ENCODE measurements around the gene ARHGEF38.

Gene ARHGEF38

GRCh38 chr4:105551965-105552746 is at the start of gene ARHGEF38:
ARHGEF38 (plus strand) TSS chr4:105552620; CDS start chr4:105552766, 146 bp downstream.
- in situ Hi-C loops (cut with MboI; ENCODE audit: low sequenced_read_pairs) = no loop called here

GRCh38 chr4:105503484-105503883 is 48.9 kb upstream of the ARHGEF38 start:
- in situ Hi-C loops (cut with MboI; ENCODE audit: low sequenced_read_pairs) = no loop called here

- in situ Hi-C loops (cut with MboI; ENCODE audit: low sequenced_read_pairs) = no loop called here
Observed at GRCh38 chr4:105504744-105505143, 47.7 kb upstream of the ARHGEF38 start.

- in situ Hi-C loops (cut with MboI; ENCODE audit: low sequenced_read_pairs) = no loop called here
Observed at GRCh38 chr4:105509291-105509690, 43.1 kb upstream of the ARHGEF38 start.

- in situ Hi-C loops (cut with MboI; ENCODE audit: low sequenced_read_pairs) = no loop called here
Observed at GRCh38 chr4:105509714-105510113, 42.7 kb upstream of the ARHGEF38 start.

- in situ Hi-C loops (cut with MboI; ENCODE audit: low sequenced_read_pairs) = no loop called here
Observed at GRCh38 chr4:105510245-105510644, 42.2 kb upstream of the ARHGEF38 start.

- in situ Hi-C loops (cut with MboI; ENCODE audit: low sequenced_read_pairs) = no loop called here
Observed at GRCh38 chr4:105520819-105521790, 31.3 kb upstream of the ARHGEF38 start.

GRCh38 chr4:105526656-105527055 is 25.8 kb upstream of the ARHGEF38 start:
- in situ Hi-C loops (cut with MboI; ENCODE audit: low sequenced_read_pairs) = no loop called here

- in situ Hi-C loops (cut with MboI; ENCODE audit: low sequenced_read_pairs) = no loop called here
Observed at GRCh38 chr4:105527081-105527480, 25.3 kb upstream of the ARHGEF38 start.

- in situ Hi-C loops (cut with MboI; ENCODE audit: low sequenced_read_pairs) = no loop called here
Observed at GRCh38 chr4:105536601-105537000, 15.8 kb upstream of the ARHGEF38 start.

GRCh38 chr4:105541420-105541819 is 11.0 kb upstream of the ARHGEF38 start:
- in situ Hi-C loops (cut with MboI; ENCODE audit: low sequenced_read_pairs) = no loop called here

GRCh38 chr4:105542039-105542438 is 10.4 kb upstream of the ARHGEF38 start:
- in situ Hi-C loops (cut with MboI; ENCODE audit: low sequenced_read_pairs) = no loop called here

- in situ Hi-C loops (cut with MboI; ENCODE audit: low sequenced_read_pairs) = no loop called here
Observed at GRCh38 chr4:105543346-105543745, 9.1 kb upstream of the ARHGEF38 start.

- in situ Hi-C loops (cut with MboI; ENCODE audit: low sequenced_read_pairs) = no loop called here
Observed at GRCh38 chr4:105543881-105544280, 8.5 kb upstream of the ARHGEF38 start.

- in situ Hi-C loops (cut with MboI; ENCODE audit: low sequenced_read_pairs) = no loop called here
Observed at GRCh38 chr4:105544520-105545286, 7.7 kb upstream of the ARHGEF38 start.

- in situ Hi-C loops (cut with MboI; ENCODE audit: low sequenced_read_pairs) = no loop called here
Observed at GRCh38 chr4:105546086-105546485, 6.3 kb upstream of the ARHGEF38 start.

GRCh38 chr4:105547769-105548168 is 4.7 kb upstream of the ARHGEF38 start:
- in situ Hi-C loops (cut with MboI; ENCODE audit: low sequenced_read_pairs) = no loop called here

GRCh38 chr4:105548483-105548882 is 3.9 kb upstream of the ARHGEF38 start:
- in situ Hi-C loops (cut with MboI; ENCODE audit: low sequenced_read_pairs) = no loop called here

GRCh38 chr4:105550641-105551040 is 1.8 kb upstream of the ARHGEF38 start:
- in situ Hi-C loops (cut with MboI; ENCODE audit: low sequenced_read_pairs) = no loop called here

- in situ Hi-C loops (cut with MboI; ENCODE audit: low sequenced_read_pairs) = no loop called here
Observed at GRCh38 chr4:105555409-105555808, 3.0 kb downstream of the ARHGEF38 start.

GRCh38 chr4:105556206-105556605 is 3.8 kb downstream of the ARHGEF38 start:
- in situ Hi-C loops (cut with MboI; ENCODE audit: low sequenced_read_pairs) = no loop called here
